Gastrocnemius medialis (tissue), 4 donors: ENCODE measurements around the gene PFDN1.

Experiments
- CTCF ChIP-seq, 5 experiments: fragments of 450-650 bp in 3 of 5; fragments of 200-600 bp in 2 of 5; sonication (generic) in 2 of 5; IDR thresholded peaks in 4 of 5; conservative IDR thresholded peaks in 1 of 5; 1 replicate in 4 of 5; 2 replicates in 1 of 5; pipeline ENCODE4 v1.5.1; 2016 to 2019; ENCODE audit warnings: antibody characterized with exemption in 5 of 5, mild to moderate bottlenecking in 3 of 5, moderate library complexity in 3 of 5
- POLR2A ChIP-seq, 2 donors: fragments of 450-650 bp; IDR thresholded peaks; one replicate each; pipeline ENCODE4 v1.6.1; 2017; ENCODE audit warnings: antibody characterized with exemption in 2 of 2, mild to moderate bottlenecking in 2 of 2, moderate library complexity in 2 of 2

DNA sequence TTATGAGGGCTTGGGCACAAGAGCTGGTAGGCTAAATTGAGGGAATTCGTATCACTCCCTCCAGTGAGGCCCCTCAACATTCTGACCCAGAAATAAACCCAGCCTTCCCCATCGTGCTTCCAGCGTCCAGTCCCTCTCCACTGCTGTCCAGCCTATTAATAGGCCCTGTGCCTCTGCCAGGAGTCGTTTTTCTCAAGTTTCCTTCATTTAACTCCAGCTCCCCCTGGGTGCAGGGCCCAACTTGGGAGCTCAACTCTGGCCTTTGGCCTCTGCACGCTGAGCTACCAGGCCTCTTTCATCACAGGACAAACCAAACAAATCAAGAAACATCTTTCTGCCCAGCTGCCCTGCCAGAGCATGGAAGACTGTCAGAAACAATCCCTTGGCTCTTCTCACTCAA lies 33.5 kb upstream of the PFDN1 start:
- TF ChIP-seq CTCF (IDR thresholded peaks at IDR 0.05 in 4 of 5, conservative IDR thresholded peaks at IDR 0.05 in 1 of 5) (no peak), POLR2A (IDR thresholded peaks at IDR 0.05) (no peak)
